Measurements from ENCODE around the gene COMMD7.
"Not testable (repeated sequence)": the region's sequence is repeated elsewhere in the genome, so short reads cannot be mapped to it uniquely, and the experiment has no call there.

The COMMD7 gene

DNA sequence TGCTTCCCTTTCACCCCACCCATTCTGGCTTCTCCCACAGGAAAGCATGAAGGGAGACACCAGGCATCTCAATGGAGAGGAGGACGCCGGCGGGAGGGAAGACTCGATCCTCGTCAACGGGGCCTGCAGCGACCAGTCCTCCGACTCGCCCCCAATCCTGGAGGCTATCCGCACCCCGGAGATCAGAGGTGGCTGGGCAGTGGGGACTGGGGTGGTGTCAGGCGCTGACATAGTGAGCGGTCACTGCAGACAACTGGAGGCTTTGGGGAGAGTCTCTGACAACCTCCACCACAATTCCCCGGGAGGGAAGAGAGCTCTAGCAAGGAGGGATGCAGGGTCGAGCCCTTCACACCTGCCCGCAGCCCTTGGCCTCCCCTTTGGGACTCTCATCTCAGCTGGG lies 37.0 kb upstream of the COMMD7 start:
- no peaks in the 10 kb centered on the region for H3K9me3 ChIP-seq (ENCODE audit: insufficient read depth, low read depth, low read length)
- H3K36me3 ChIP-seq (ENCODE audit: insufficient read depth, low read length), result peaks cover 94% of the 10 kb centered on the region
- peak overlapping the region; percentile 85 for H3K27ac ChIP-seq (ENCODE audit: low read depth, low read length)
- H3K4me3 ChIP-seq (ENCODE audit: low read length), result no peak overlapping the region
- H3K27me3 ChIP-seq (ENCODE audit: insufficient read depth, low read length), result no peaks in the 10 kb centered on the region
- H3K9ac ChIP-seq (ENCODE audit: low read depth, low read length), result peak overlapping the region; percentile 9; the same call in 1 of the 2 replicates
- H3K4me1 ChIP-seq (ENCODE audit: insufficient read depth, low read length), result peaks cover 44% of the 10 kb centered on the region
- WGBS, result 91% methylated on average over 16 of the region's 16 CpGs

GRCh38 chr20:32779500-32780211 lies 36.4 kb upstream of the COMMD7 start:
- Histone ChIP-seq H3K36me3 (ENCODE audit: insufficient read depth, low read length) (peaks cover 92% of the 10 kb centered on the region), H3K4me3 (ENCODE audit: low read length) (no peak overlapping the region), H3K4me1 (ENCODE audit: insufficient read depth, low read length) (peaks cover 47% of the 10 kb centered on the region), H3K9me3 (ENCODE audit: insufficient read depth, low read depth, low read length) (no peaks in the 10 kb centered on the region), H3K9ac (ENCODE audit: low read depth, low read length) (peak overlapping the region; percentile 9; the same call in 1 of the 2 replicates), H3K27ac (ENCODE audit: low read depth, low read length) (peak overlapping the region; percentile 85), H3K27me3 (ENCODE audit: insufficient read depth, low read length) (no peaks in the 10 kb centered on the region)
- WGBS, result 76% methylated on average over 10 of the region's 10 CpGs

GRCh38 chr20:32777177-32777956 lies 34.1 kb upstream of the COMMD7 start:
- peaks cover 90% of the 10 kb centered on the region for H3K36me3 ChIP-seq (ENCODE audit: insufficient read depth, low read length)
- no peaks in the 10 kb centered on the region for H3K27me3 ChIP-seq (ENCODE audit: insufficient read depth, low read length)
- H3K9ac ChIP-seq (ENCODE audit: low read depth, low read length), result no peak overlapping the region
- no peaks in the 10 kb centered on the region for H3K9me3 ChIP-seq (ENCODE audit: insufficient read depth, low read depth, low read length)
- no peak overlapping the region for H3K4me3 ChIP-seq (ENCODE audit: low read length)
- peaks cover 59% of the 10 kb centered on the region for H3K4me1 ChIP-seq (ENCODE audit: insufficient read depth, low read length)
- WGBS, result 88% methylated on average over 8 of the region's 8 CpGs
- H3K27ac ChIP-seq (ENCODE audit: low read depth, low read length), result peak overlapping the region; percentile 27

DNA sequence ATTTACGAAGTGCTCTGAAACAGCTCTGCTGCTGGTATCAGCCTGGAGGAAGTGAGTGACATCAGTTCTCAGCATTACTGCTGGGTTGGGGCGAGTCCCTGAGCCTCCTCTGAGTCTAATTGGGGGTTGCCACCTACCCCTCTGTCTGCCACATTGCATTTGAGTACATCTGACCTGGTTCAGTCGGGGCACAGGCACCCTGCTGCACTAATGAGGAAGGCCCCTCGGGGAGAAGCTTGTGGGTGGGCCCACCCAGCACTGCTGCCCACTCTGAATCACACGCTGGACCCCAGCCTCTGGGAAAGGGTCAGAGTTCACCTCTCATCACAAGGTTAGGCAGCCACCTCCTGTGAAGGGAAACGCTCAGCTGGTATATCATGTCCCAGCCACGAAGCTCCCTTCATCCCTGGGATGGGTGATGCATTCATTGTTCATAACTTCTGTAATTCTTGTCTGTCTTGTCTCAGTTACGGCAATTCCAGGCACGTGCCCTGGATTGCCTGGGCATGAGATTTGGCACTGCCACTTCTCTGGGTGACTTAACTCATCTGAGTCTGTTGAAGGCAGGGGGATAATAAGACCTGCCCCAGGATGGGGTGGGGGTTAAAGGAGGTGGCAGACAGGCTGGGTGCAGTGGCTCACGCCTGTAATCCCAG lies 32.2 kb upstream of the COMMD7 start:
- WGBS, result 87% methylated on average over 10 of the region's 10 CpGs
- Histone ChIP-seq H3K4me3 (ENCODE audit: low read length) (no peak overlapping the region), H3K9me3 (ENCODE audit: insufficient read depth, low read depth, low read length) (no peaks in the 10 kb centered on the region), H3K4me1 (ENCODE audit: insufficient read depth, low read length) (peaks cover 65% of the 10 kb centered on the region), H3K9ac (ENCODE audit: low read depth, low read length) (peak overlapping the region; percentile 32; the same call in 1 of the 2 replicates), H3K36me3 (ENCODE audit: insufficient read depth, low read length) (peaks cover 87% of the 10 kb centered on the region), H3K27ac (ENCODE audit: low read depth, low read length) (peak overlapping the region; percentile 48; the same call in 1 of the 2 replicates), H3K27me3 (ENCODE audit: insufficient read depth, low read length) (no peaks in the 10 kb centered on the region)

- H3K4me3 ChIP-seq (ENCODE audit: low read length), result no peak overlapping the region
- no peaks in the 10 kb centered on the region for H3K9me3 ChIP-seq (ENCODE audit: insufficient read depth, low read depth, low read length)
- peaks cover 59% of the 10 kb centered on the region for H3K4me1 ChIP-seq (ENCODE audit: insufficient read depth, low read length)
- peaks cover 87% of the 10 kb centered on the region for H3K36me3 ChIP-seq (ENCODE audit: insufficient read depth, low read length)
- no peak overlapping the region for H3K9ac ChIP-seq (ENCODE audit: low read depth, low read length)
- H3K27ac ChIP-seq (ENCODE audit: low read depth, low read length), result no peak overlapping the region
- 90% methylated on average over 8 of the region's 8 CpGs for WGBS
- H3K27me3 ChIP-seq (ENCODE audit: insufficient read depth, low read length), result no peaks in the 10 kb centered on the region
These were observed 30.6 kb upstream of the COMMD7 start for GRCh38 chr20:32773855-32774254.

DNA sequence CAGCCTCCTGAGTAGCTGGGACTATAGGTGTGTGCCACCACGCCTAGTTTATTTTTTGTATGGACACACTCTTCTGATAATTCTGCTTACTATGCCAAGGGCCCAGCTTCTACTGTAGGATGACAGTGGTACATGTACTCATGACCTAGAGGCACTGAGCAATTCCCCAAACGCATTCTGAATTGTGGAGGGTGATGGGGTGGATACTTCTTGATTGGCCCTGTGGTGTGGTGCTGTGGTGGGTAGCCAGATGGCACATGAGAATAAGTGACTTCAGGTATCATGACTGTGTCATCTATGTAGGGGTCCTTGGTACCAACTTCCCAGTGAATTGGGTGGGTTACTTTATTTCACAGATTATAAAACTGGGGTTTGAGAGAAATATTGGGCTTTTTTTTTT lies 30.0 kb upstream of the COMMD7 start:
- peaks cover 61% of the 10 kb centered on the region for H3K4me1 ChIP-seq (ENCODE audit: insufficient read depth, low read length)
- H3K36me3 ChIP-seq (ENCODE audit: insufficient read depth, low read length), result peaks cover 87% of the 10 kb centered on the region
- no peak overlapping the region for H3K27ac ChIP-seq (ENCODE audit: low read depth, low read length)
- H3K27me3 ChIP-seq (ENCODE audit: insufficient read depth, low read length), result no peaks in the 10 kb centered on the region
- H3K9ac ChIP-seq (ENCODE audit: low read depth, low read length), result no peak overlapping the region
- no peaks in the 10 kb centered on the region for H3K9me3 ChIP-seq (ENCODE audit: insufficient read depth, low read depth, low read length)
- no peak overlapping the region for H3K4me3 ChIP-seq (ENCODE audit: low read length)
- WGBS, result 87% methylated on average over 2 of the region's 2 CpGs

- peaks cover 88% of the 10 kb centered on the region for H3K36me3 ChIP-seq (ENCODE audit: insufficient read depth, low read length)
- H3K27me3 ChIP-seq (ENCODE audit: insufficient read depth, low read length), result no peaks in the 10 kb centered on the region
- no peak overlapping the region for H3K9ac ChIP-seq (ENCODE audit: low read depth, low read length)
- WGBS, result 76% methylated on average over 3 of the region's 3 CpGs
- peak overlapping the region; percentile 11; the same call in 1 of the 2 replicates for H3K27ac ChIP-seq (ENCODE audit: low read depth, low read length)
- H3K4me3 ChIP-seq (ENCODE audit: low read length), result no peak overlapping the region
- H3K9me3 ChIP-seq (ENCODE audit: insufficient read depth, low read depth, low read length), result no peaks in the 10 kb centered on the region
- peaks cover 56% of the 10 kb centered on the region for H3K4me1 ChIP-seq (ENCODE audit: insufficient read depth, low read length)
These were observed 28.8 kb upstream of the COMMD7 start for GRCh38 chr20:32772046-32772445.

DNA sequence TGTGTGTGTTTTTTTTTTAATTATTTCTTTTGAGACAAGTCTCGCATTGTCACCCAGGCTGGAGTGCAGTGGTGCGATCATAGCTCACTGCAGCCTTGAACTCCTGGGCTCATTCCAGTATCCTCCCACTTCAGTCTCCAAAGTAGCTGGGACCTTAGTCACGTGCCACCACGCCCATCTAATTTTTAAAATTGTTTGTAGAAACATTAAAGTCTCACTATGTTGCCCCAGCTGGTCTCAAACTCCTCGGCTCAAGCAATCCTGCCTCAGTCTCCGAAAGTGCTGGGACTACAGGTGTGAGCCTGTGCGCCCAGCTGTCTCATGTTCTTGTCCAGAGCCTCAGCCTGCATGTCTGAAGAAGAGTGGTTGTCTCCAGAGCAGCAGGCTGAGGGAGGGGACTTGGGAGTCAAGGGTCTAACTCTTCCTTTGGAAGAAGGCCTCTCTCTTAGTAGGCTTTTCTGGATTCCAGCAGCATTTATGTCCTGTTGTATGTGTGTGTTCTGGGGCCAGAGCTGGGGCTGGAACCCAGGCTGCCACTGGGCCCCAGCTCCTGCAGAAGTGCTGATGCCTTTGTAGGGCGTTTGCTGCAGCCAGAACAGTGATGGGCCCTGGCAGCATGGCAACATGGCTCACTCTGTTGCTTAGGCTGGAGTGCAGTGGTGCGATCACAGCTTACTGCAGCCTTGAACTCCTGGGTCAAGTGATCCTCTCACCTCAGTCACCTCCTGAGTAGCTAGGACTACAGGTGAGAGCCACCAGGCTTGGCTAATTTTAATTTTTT lies 24.3 kb upstream of the COMMD7 start:
- H3K27me3 ChIP-seq (ENCODE audit: insufficient read depth, low read length), result no peaks in the 10 kb centered on the region
- no peak overlapping the region; the same call in 1 of the 2 replicates for H3K9ac ChIP-seq (ENCODE audit: low read depth, low read length)
- H3K27ac ChIP-seq (ENCODE audit: low read depth, low read length), result no peak overlapping the region
- peak overlapping the region; percentile 24; the same call in 1 of the 2 replicates for H3K4me3 ChIP-seq (ENCODE audit: low read length)
- 90% methylated on average over 9 of the region's 9 CpGs for WGBS
- peaks cover 82% of the 10 kb centered on the region for H3K36me3 ChIP-seq (ENCODE audit: insufficient read depth, low read length)
- H3K9me3 ChIP-seq (ENCODE audit: insufficient read depth, low read depth, low read length), result no peaks in the 10 kb centered on the region
- peaks cover 44% of the 10 kb centered on the region for H3K4me1 ChIP-seq (ENCODE audit: insufficient read depth, low read length)

DNA sequence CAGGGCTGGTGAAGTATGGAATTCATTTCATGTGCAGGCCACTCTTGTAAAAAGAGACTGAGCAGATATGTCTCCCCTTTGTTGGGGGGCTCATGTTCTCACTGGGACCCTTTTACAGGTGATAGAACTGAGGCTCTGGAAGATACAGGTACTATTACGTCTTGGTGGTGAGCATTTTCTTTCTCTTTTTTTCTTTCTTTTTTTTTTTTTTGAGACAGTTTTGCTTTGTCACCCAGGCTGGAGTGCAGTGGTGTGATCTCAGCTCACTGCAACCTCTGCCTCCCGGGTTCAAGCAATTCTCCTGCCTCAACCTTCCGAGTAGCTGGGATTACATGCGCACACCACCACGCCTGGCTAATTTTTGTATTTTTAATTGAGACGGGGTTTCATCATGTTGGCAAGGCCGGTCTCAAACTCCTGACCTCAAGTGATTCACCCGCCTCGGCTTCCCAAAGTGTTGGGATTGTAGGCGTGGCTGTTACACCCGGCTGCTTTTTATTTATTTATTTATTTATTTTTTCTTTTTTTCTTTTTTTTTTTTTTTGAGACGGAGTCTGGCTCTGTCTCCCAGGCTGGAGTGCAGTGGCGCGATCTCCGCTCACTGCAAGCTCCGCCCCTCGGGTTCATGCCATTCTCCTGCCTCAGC lies 22.1 kb upstream of the COMMD7 start:
- H3K27me3 ChIP-seq (ENCODE audit: insufficient read depth, low read length); H3K9me3 ChIP-seq (ENCODE audit: insufficient read depth, low read depth, low read length): not testable (repeated sequence)
- H3K9ac ChIP-seq (ENCODE audit: low read depth, low read length), result peak overlapping the region; percentile 85
- H3K27ac ChIP-seq (ENCODE audit: low read depth, low read length), result peak overlapping the region; percentile 66
- H3K4me3 ChIP-seq (ENCODE audit: low read length), result peak overlapping the region; percentile 93
- WGBS, result 63% methylated on average over 15 of the region's 17 CpGs
- peaks cover 38% of the 10 kb centered on the region for H3K4me1 ChIP-seq (ENCODE audit: insufficient read depth, low read length)
- H3K36me3 ChIP-seq (ENCODE audit: insufficient read depth, low read length), result peaks cover 63% of the 10 kb centered on the region

Measured in HUES64 (cell line).